Measurements from ENCODE around the gene FBLN2.

Gene FBLN2

DNA sequence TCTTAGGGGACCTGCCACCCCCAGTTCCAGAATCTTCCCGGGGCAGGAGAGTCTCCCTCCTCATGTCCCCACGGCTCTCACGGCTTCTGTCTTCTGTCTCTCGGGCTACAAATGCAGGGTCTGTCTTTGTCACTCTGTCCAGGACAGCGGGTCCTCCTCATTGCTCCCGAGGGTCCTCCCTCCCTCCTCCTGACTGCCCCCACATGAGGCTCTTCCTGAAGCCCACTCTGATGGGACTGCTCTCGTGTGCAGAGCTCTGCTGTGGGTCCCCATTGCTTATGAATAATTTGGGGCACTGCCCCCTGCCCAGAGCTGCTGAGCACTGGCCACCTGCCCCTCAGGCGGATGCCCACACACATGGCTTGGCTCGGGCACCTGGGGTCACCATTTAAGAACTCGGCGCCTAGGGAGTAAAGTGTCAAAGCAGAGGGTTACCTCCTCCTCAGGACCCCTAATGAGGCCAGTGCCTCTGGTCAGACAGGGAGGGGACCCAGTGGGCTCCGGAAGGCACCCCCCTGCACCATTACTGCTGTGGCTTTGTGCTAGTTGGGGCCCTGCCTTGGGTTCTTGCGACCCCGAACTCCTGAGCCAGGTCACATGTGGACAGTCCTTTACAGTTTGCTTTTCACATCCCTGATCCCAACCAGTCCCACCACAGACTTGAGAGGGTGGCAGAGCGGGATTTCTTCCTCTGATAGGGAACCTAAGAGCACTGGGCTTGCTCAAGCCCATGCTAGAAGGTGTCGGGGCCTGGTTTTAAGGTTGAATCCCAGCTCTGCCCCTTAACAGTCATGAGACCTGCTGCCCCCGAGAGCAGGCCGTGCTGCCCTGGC lies 46.8 kb upstream of the FBLN2 start:
- no peak for DNase-seq
- Histone ChIP-seq H3K27me3 (replicated peaks) (no peaks in the 10 kb centered on the region), H3K27ac (no peak overlapping the region), H3K4me3 (ENCODE audit: low read depth, low read length) (no peak overlapping the region), H3K36me3 (replicated peaks) (no peaks in the 10 kb centered on the region)
- in situ Hi-C loops (cut with HindIII; ENCODE audit: low pct_ligation_motif_present, low sequenced_read_pairs) = loop anchor here (25.0 kb wide), 1 partner anchor 135 kb away; no protein-coding TSS in a partner anchor
- TF ChIP-seq, protein P1, sequence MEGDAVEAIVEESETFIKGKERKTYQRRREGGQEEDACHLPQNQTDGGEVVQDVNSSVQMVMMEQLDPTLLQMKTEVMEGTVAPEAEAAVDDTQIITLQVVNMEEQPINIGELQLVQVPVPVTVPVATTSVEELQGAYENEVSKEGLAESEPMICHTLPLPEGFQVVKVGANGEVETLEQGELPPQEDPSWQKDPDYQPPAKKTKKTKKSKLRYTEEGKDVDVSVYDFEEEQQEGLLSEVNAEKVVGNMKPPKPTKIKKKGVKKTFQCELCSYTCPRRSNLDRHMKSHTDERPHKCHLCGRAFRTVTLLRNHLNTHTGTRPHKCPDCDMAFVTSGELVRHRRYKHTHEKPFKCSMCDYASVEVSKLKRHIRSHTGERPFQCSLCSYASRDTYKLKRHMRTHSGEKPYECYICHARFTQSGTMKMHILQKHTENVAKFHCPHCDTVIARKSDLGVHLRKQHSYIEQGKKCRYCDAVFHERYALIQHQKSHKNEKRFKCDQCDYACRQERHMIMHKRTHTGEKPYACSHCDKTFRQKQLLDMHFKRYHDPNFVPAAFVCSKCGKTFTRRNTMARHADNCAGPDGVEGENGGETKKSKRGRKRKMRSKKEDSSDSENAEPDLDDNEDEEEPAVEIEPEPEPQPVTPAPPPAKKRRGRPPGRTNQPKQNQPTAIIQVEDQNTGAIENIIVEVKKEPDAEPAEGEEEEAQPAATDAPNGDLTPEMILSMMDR (IDR thresholded peaks at IDR 0.05; ENCODE audit: low read depth, low read length, missing control alignments) = no peak

DNA sequence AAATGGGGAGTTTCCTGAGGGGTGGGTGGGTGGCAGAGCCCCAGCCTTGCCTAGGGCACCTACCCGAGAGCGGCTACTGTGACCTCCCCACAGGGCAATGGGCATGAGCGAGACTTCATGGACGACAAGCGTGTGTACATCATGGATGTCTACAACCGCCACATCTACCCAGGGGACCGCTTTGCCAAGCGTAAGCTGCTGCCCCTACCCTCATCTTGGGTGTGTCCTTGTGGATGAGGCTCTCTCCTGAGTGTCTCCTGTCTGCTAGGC lies 46.2 kb upstream of the FBLN2 start:
- in situ Hi-C loops (cut with HindIII; ENCODE audit: low pct_ligation_motif_present, low sequenced_read_pairs) = loop anchor here (25.0 kb wide), 1 partner anchor 135 kb away; no protein-coding TSS in a partner anchor

DNA sequence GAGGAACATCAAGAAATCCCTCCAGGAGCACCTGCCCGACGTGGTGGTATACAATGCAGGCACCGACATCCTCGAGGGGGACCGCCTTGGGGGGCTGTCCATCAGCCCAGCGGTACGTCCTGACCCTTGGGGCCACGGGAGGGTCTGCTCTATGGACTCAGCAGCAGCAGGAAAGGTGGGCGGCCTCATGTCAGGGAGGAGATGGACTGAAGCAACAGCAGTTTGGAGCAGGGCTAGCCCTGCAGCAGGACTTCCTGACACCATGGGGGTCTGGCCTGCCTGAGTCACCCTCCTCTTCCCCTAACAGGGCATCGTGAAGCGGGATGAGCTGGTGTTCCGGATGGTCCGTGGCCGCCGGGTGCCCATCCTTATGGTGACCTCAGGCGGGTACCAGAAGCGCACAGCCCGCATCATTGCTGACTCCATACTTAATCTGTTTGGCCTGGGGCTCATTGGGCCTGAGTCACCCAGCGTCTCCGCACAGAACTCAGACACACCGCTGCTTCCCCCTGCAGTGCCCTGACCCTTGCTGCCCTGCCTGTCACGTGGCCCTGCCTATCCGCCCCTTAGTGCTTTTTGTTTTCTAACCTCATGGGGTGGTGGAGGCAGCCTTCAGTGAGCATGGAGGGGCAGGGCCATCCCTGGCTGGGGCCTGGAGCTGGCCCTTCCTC lies 44.6 kb upstream of the FBLN2 start:
- Histone ChIP-seq H3K27me3 (replicated peaks) (no peaks in the 10 kb centered on the region), H3K4me3 (ENCODE audit: low read depth, low read length) (no peak overlapping the region), H3K36me3 (replicated peaks) (no peaks in the 10 kb centered on the region), H3K27ac (peak overlapping the region; percentile 17)
- in situ Hi-C loops (cut with HindIII; ENCODE audit: low pct_ligation_motif_present, low sequenced_read_pairs) = loop anchor here (25.0 kb wide), 1 partner anchor 133 kb away; no protein-coding TSS in a partner anchor
- TF ChIP-seq, protein P1 (IDR thresholded peaks at IDR 0.05; ENCODE audit: low read depth, low read length, missing control alignments) = no peak
- peak; percentile 68 for DNase-seq

More for the DNA sequence above, 46.2 kb upstream of the FBLN2 start:
- TF ChIP-seq, protein P1 (IDR thresholded peaks at IDR 0.05; ENCODE audit: low read depth, low read length, missing control alignments) = no peak
- H3K27ac ChIP-seq = no peak overlapping the region
- no peak for DNase-seq
- H3K4me3 ChIP-seq (ENCODE audit: low read depth, low read length) = no peak overlapping the region
- H3K36me3 ChIP-seq (replicated peaks) = no peaks in the 10 kb centered on the region
- H3K27me3 ChIP-seq (replicated peaks) = no peaks in the 10 kb centered on the region

DNA sequence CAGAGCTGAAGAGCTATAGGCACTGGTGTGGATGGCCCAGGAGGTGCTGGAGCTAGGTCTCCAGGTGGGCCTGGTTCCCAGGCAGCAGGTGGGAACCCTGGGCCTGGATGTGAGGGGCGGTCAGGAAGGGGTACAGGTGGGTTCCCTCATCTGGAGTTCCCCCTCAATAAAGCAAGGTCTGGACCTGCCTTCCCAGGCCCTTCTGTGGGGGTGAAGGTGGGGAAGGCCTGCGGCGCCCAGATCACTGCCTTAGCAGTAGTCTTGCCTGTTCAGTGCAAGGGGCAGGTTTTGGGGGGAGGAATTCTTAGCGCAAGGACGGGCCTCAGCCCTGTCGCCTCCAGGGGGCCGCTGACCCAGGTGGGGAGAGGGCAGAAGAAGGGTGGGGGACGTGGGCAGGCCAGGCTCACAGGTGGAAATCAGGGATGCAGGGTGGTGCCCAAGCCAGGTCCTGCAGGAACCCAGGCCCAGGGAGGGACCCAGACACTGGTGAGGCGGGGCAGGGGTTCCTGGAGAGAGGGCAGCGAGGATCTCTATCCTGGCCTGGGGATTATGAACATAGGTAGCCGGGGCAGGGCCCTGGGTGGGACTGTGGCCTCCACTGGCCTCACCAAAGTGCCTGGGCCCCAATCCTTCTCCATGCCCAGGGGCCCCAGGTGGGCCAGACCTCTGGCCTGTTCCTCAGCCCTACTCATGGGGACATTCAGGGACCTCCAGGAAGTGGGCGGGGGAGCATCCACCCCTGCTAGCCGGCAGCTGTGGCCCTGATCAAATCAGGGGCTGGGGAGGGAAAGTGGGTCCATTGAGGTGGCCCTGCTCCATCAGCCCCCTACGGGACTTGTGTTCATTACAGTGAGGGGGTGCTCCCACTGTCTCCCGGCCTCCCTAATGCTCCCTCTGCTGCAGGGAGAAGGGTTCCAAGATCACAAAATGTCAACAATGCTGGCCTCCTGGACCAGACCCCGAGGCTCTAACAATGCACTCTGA lies 43.5 kb upstream of the FBLN2 start:
- Histone ChIP-seq H3K4me3 (ENCODE audit: low read depth, low read length) (no peak overlapping the region), H3K27me3 (replicated peaks) (no peaks in the 10 kb centered on the region), H3K27ac (no peak overlapping the region), H3K36me3 (replicated peaks) (no peaks in the 10 kb centered on the region)
- in situ Hi-C loops (cut with HindIII; ENCODE audit: low pct_ligation_motif_present, low sequenced_read_pairs) = loop anchor here (25.0 kb wide), 1 partner anchor 132 kb away; no protein-coding TSS in a partner anchor
- DNase-seq = no peak
- TF ChIP-seq, protein P1 (IDR thresholded peaks at IDR 0.05; ENCODE audit: low read depth, low read length, missing control alignments) = no peak

DNA sequence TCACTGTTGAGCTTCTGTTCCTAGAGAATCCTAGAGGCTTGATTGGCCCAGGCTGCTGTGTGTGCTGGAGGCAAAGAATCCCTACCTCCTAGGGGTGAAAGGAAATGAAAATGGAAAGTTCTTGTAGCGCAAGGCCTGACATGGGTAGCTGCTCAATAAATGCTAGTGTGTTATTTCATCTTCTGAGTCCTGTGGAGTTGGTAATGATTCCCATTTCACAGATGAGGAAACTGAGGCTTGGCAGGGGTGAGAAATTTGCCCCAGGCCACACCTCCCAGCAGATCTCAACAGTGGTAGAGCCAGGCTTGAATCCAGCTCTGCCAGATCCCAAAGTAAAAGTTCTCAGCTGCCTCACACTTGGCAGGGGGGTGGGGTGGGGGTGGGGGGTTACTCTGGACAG lies 42.7 kb upstream of the FBLN2 start:
- Histone ChIP-seq H3K27me3 (replicated peaks) (no peaks in the 10 kb centered on the region), H3K4me3 (ENCODE audit: low read depth, low read length) (no peak overlapping the region), H3K27ac (no peak overlapping the region), H3K36me3 (replicated peaks) (no peaks in the 10 kb centered on the region)
- TF ChIP-seq, protein P1 (IDR thresholded peaks at IDR 0.05; ENCODE audit: low read depth, low read length, missing control alignments) = no peak
- no peak for DNase-seq
- in situ Hi-C loops (cut with HindIII; ENCODE audit: low pct_ligation_motif_present, low sequenced_read_pairs) = loop anchor here (25.0 kb wide), 1 partner anchor 131 kb away; no protein-coding TSS in a partner anchor

Data from brain microvascular endothelial cell (primary cell).